Mesenchymal stem cell (in vitro differentiated cells and primary cell): ENCODE measurements around the gene ANKFN1.

Experiments
- DNase-seq: peaks from one replicate; pipeline ENCODE4 v3.0.0-alpha.2; 2013
- H2AFZ ChIP-seq: one replicate; pipeline ENCODE4 v1.6.1; 2013; ENCODE audit warnings: low read depth, mild to moderate bottlenecking, control low read depth, inconsistent platforms, low read length, moderate library complexity
- H2AK5ac ChIP-seq: 2 replicates; pipeline ENCODE4 v1.6.1; 2013; ENCODE audit warnings: low read length, moderate library complexity, mild to moderate bottlenecking, inconsistent platforms; ENCODE audit not compliant: severe bottlenecking
- H2BK120ac ChIP-seq: one replicate; pipeline ENCODE4 v1.6.1; 2013; ENCODE audit warnings: low read depth, mild to moderate bottlenecking, inconsistent platforms, low read length, moderate library complexity
- H2BK12ac ChIP-seq, 2 experiments: one replicate each; pipeline ENCODE4 v1.6.1; 2013; ENCODE audit warnings: inconsistent platforms in 2 of 2, low read length in 2 of 2, mild to moderate bottlenecking in 2 of 2, moderate library complexity in 2 of 2, control low read depth in 1 of 2
- H2BK15ac ChIP-seq: one replicate; pipeline ENCODE4 v1.6.1; 2013; ENCODE audit warnings: mild to moderate bottlenecking, low read depth, inconsistent platforms; ENCODE audit not compliant: poor library complexity, severe bottlenecking
- H2BK5ac ChIP-seq: 2 replicates; pipeline ENCODE4 v1.6.1; 2013; ENCODE audit warnings: low read depth, mild to moderate bottlenecking, low read length, control low read depth, inconsistent platforms; ENCODE audit not compliant: poor library complexity, severe bottlenecking
- H3K14ac ChIP-seq, 2 experiments: one replicate each; pipeline ENCODE4 v1.6.1; 2013; ENCODE audit warnings: inconsistent platforms in 2 of 2, low read length in 2 of 2, control low read depth in 1 of 2, mild to moderate bottlenecking in 1 of 2, moderate library complexity in 1 of 2
- H3K18ac ChIP-seq, 2 experiments: one replicate each; pipeline ENCODE4 v1.6.1; 2013; ENCODE audit warnings: inconsistent platforms in 2 of 2, low read length in 2 of 2, control low read depth in 1 of 2, low read depth in 1 of 2, mild to moderate bottlenecking in 1 of 2
- H3K23ac ChIP-seq, 2 experiments: one replicate each; pipeline ENCODE4 v1.6.1; 2013; ENCODE audit warnings: inconsistent platforms in 2 of 2, low read length in 2 of 2, mild to moderate bottlenecking in 2 of 2, moderate library complexity in 2 of 2, control low read depth in 1 of 2
- H3K27ac ChIP-seq: 2 replicates; pipeline ENCODE4 v1.5.1; 2013; ENCODE audit warnings: mild to moderate bottlenecking, moderate library complexity, low read length, control low read depth, inconsistent platforms; ENCODE audit not compliant: poor library complexity, severe bottlenecking
- H3K27me3 ChIP-seq, 2 experiments: 2 replicates each; pipeline versions ENCODE4 v1.6.1 to v1.7.0; 2013; ENCODE audit warnings: low read length in 2 of 2, mild to moderate bottlenecking in 2 of 2, moderate library complexity in 2 of 2, control low read depth in 1 of 2, inconsistent platforms in 1 of 2; ENCODE audit not compliant: control insufficient read depth in 1 of 2, insufficient read depth in 1 of 2
- H3K36me3 ChIP-seq, 2 experiments: 2 replicates each; pipeline versions ENCODE4 v1.6.1 to v1.7.0; 2013; ENCODE audit warnings: low read length in 2 of 2, control low read depth in 1 of 2, inconsistent platforms in 1 of 2, low read depth in 1 of 2, mild to moderate bottlenecking in 1 of 2; ENCODE audit not compliant: insufficient read depth in 2 of 2, control insufficient read depth in 1 of 2
- H3K4ac ChIP-seq, 2 experiments: one replicate each; pipeline ENCODE4 v1.6.1; 2013; ENCODE audit warnings: inconsistent platforms in 2 of 2, low read length in 2 of 2, mild to moderate bottlenecking in 2 of 2, moderate library complexity in 2 of 2, control low read depth in 1 of 2, low read depth in 1 of 2
- H3K4me1 ChIP-seq: 2 replicates; pipeline ENCODE4 v1.6.1; 2013; ENCODE audit warnings: low read depth, low read length, control low read depth; ENCODE audit not compliant: control insufficient read depth, insufficient read depth
- H3K4me2 ChIP-seq: 2 replicates; pipeline ENCODE4 v1.6.1; 2013; ENCODE audit warnings: low read length, mild to moderate bottlenecking, inconsistent platforms; ENCODE audit not compliant: poor library complexity, severe bottlenecking
- H3K4me3 ChIP-seq, 2 experiments: 2 replicates each; pipeline versions ENCODE4 v1.5.1 to v1.7.0; 2013; ENCODE audit warnings: low read length in 2 of 2, mild to moderate bottlenecking in 2 of 2, control low read depth in 1 of 2, low read depth in 1 of 2; ENCODE audit not compliant: insufficient read depth in 1 of 2
- H3K79me1 ChIP-seq: replicated peaks from 2 replicates; pipeline ENCODE4 v1.6.1; 2013; ENCODE audit warnings: mild to moderate bottlenecking, control low read depth, low read length, inconsistent platforms; ENCODE audit not compliant: poor library complexity, severe bottlenecking
- H3K9ac ChIP-seq: 2 replicates; pipeline ENCODE4 v1.7.0; 2013; ENCODE audit warnings: mild to moderate bottlenecking, low read length, moderate library complexity
- H3K9me3 ChIP-seq: 2 replicates; pipeline ENCODE4 v1.7.0; 2013; ENCODE audit warnings: mild to moderate bottlenecking, low read length; ENCODE audit not compliant: control insufficient read depth
- H4K8ac ChIP-seq: one replicate; pipeline ENCODE4 v1.6.1; 2013; ENCODE audit warnings: inconsistent platforms, mild to moderate bottlenecking, low read length, moderate library complexity
- H4K91ac ChIP-seq: one replicate; pipeline ENCODE4 v1.6.1; 2013; ENCODE audit warnings: mild to moderate bottlenecking, low read length, inconsistent platforms
- WGBS: methylation state at CpG from one replicate; pipeline ENCODE4 v1.1.7; 2013; ENCODE audit warnings: mixed read lengths; 5-methylcytosine and 5-hydroxymethylcytosine counted together

The ANKFN1 gene

DNA sequence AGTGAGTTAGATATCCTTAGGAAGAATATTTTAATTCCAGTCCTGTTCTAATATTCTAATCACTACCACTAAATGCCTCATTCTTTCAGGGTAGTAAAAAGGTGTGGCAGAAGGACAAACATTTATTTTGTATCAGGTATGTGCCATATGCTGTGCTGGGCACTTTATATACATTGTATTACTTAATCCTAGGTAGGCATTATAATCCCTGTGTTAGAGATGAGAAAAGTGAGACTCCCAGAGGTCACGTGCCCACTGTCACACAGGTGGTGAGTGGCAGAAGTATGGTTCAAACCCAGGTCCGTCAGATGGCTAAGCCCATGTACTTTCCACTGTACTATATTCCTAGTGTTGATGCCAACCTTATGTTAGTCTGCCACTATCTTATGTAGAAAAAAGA lies 335.5 kb downstream of the ANKFN1 start:
- Histone ChIP-seq H2BK12ac (no peak overlapping the region), H3K9ac (no peak overlapping the region), H2BK120ac (no peak overlapping the region), H3K79me1 (no peaks in the 10 kb centered on the region), H3K9me3 (no peaks in the 10 kb centered on the region), H4K8ac (no peak overlapping the region), H3K27ac (no peak overlapping the region), H2BK15ac (no peak overlapping the region), H2BK5ac (no peak overlapping the region), H3K18ac (no peak overlapping the region), H2AFZ (no peak overlapping the region), H3K14ac (no peak overlapping the region), H3K23ac (no peak overlapping the region), H4K91ac (no peak overlapping the region), H3K4ac (no peak overlapping the region), H3K4me2 (no peak overlapping the region), H3K27me3 (peaks cover 0 to 7% of the 10 kb centered on the region in 2 experiments), H2AK5ac (no peak overlapping the region), H3K4me1 (no peaks in the 10 kb centered on the region), H3K36me3 (no peaks in the 10 kb centered on the region), H3K4me3 (no peak overlapping the region)
- DNase-seq = no peak
- 43% methylated on average over 1 of the region's 2 CpGs for WGBS

DNA sequence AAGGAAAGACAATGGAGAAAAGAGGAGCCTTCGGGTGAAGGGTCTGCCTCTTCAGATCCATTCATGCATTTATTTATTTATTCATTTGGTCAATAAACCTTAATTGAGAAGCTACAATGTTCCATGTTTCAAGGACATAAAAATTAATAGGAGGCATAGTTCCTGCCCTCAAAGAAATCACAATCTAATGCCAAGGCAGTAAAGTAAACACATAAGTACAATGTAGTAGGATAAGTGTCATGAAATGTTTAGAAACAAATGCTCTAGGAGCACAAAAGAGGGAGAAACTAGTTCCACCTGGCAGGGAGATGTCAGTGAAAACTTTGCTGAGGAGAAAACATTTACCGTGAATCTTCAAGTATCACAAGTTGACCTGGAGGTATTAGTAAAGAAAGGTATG lies 336.7 kb downstream of the ANKFN1 start:
- no peak overlapping the region for H4K8ac ChIP-seq
- H2BK5ac ChIP-seq = no peak overlapping the region
- H3K79me1 ChIP-seq = no peaks in the 10 kb centered on the region
- H2BK120ac ChIP-seq = no peak overlapping the region
- H4K91ac ChIP-seq = no peak overlapping the region
- WGBS = 93% methylated on average over 1 of the region's 2 CpGs
- no peak overlapping the region for H3K4me2 ChIP-seq
- no peak overlapping the region for H3K18ac ChIP-seq
- no peak overlapping the region for H2BK12ac ChIP-seq
- H3K36me3 ChIP-seq = no peaks in the 10 kb centered on the region
- H3K27ac ChIP-seq = no peak overlapping the region
- H2BK15ac ChIP-seq = no peak overlapping the region
- H3K14ac ChIP-seq = no peak overlapping the region
- no peak overlapping the region for H2AK5ac ChIP-seq
- H3K9ac ChIP-seq = no peak overlapping the region
- peaks cover 0 to 7% of the 10 kb centered on the region in 2 experiments for H3K27me3 ChIP-seq
- no peaks in the 10 kb centered on the region for H3K9me3 ChIP-seq
- no peak overlapping the region for H3K23ac ChIP-seq
- DNase-seq = no peak
- no peak overlapping the region for H3K4me3 ChIP-seq
- no peak overlapping the region for H3K4ac ChIP-seq
- no peak overlapping the region for H2AFZ ChIP-seq
- no peaks in the 10 kb centered on the region for H3K4me1 ChIP-seq

DNA sequence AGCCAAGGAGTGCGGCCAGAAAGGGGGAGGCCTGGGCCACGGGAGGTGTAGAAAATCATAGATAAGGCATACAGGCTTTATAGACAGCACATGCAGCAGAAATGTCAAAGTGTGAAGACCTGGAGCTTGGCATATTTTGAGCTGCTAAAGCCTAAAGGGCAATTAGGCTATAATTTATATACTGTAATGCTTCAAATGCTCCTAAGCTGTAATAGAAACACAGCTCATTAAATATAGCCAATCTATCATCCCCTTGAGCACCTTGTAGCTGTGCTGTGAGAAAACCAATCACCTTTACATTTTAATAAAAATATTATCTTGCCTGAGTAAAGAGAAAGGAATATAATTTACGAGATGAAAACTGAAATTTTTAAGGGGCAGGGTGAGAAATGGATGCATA lies 342.3 kb downstream of the ANKFN1 start:
- 65% methylated on average over 3 of the region's 3 CpGs for WGBS
- Histone ChIP-seq H2BK120ac (no peak overlapping the region), H2BK5ac (no peak overlapping the region), H2AFZ (no peak overlapping the region), H4K91ac (no peak overlapping the region), H4K8ac (no peak overlapping the region), H2AK5ac (no peak overlapping the region), H3K79me1 (no peaks in the 10 kb centered on the region), H3K4me1 (no peaks in the 10 kb centered on the region), H3K18ac (no peak overlapping the region), H3K9ac (no peak overlapping the region), H3K4ac (no peak overlapping the region), H2BK15ac (no peak overlapping the region), H3K23ac (no peak overlapping the region), H3K27me3 (no peaks in the 10 kb centered on the region), H3K36me3 (no peaks in the 10 kb centered on the region), H3K4me2 (no peak overlapping the region), H3K14ac (no peak overlapping the region), H3K4me3 (no peak overlapping the region), H3K27ac (no peak overlapping the region), H3K9me3 (no peaks in the 10 kb centered on the region), H2BK12ac (no peak overlapping the region)
- no peak for DNase-seq

DNA sequence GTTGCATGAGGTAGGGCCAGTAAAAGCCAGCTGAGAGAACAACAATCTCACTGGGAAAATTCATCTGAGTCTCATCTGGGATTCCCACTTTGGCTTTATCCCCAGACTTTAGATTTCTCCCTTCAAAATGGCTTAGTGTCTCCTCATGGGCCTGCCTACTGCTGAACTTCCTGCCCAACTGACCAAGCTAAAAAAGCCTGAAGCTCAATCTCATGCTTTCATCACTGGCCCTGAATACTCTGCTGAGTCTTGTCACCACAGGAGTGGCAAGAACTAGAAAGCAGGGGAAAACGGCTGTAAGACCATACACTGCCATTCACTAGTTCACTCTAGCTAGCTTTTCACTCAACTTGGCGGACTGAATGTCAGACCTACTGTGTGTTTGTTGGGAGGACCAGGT lies 343.9 kb downstream of the ANKFN1 start:
- no peak overlapping the region for H4K8ac ChIP-seq
- no peak overlapping the region for H2BK120ac ChIP-seq
- no peak overlapping the region for H2AK5ac ChIP-seq
- DNase-seq = no peak
- no peak overlapping the region for H2AFZ ChIP-seq
- no CpG with 5 or more reads among the region's 2 CpGs for WGBS
- H2BK5ac ChIP-seq = no peak overlapping the region
- no peak overlapping the region for H4K91ac ChIP-seq
- H3K79me1 ChIP-seq = no peaks in the 10 kb centered on the region
- no peak overlapping the region for H3K14ac ChIP-seq
- no peaks in the 10 kb centered on the region for H3K36me3 ChIP-seq
- H3K4ac ChIP-seq = no peak overlapping the region
- no peak overlapping the region for H3K9ac ChIP-seq
- H2BK15ac ChIP-seq = no peak overlapping the region
- H3K18ac ChIP-seq = no peak overlapping the region
- no peak overlapping the region for H3K27ac ChIP-seq
- peaks cover 0 to 8% of the 10 kb centered on the region in 2 experiments for H3K27me3 ChIP-seq
- no peak overlapping the region for H3K4me2 ChIP-seq
- no peaks in the 10 kb centered on the region for H3K9me3 ChIP-seq
- no peak overlapping the region for H2BK12ac ChIP-seq
- no peaks in the 10 kb centered on the region for H3K4me1 ChIP-seq
- H3K23ac ChIP-seq = no peak overlapping the region
- H3K4me3 ChIP-seq = no peak overlapping the region
